SK-N-SH (cell line): ENCODE measurements around the gene KCND3. TPM values are rescaled to one million over a fixed set of nuclear protein-coding genes. Genes with fewer than 3 reads are reported as not detected.

ENCODE experiments used
- CTCF ChIA-PET: fragments of 300-600, 350-600 bp; formaldehyde crosslinking; extraction: SDS; loops from one replicate; lab custom pipeline; 2021; lab: Yijun Ruan, JAX
- POLR2A ChIA-PET: fragments of 350-600 bp; sonication (Branson Sonifier 250); formaldehyde crosslinking; extraction: SDS; loops from one replicate; lab custom pipeline; 2020; ENCODE audit warnings: antibody characterized with exemption, inconsistent platforms; lab: Yijun Ruan, JAX
- DNase-seq: peaks from one replicate; pipeline ENCODE4 v3.0.0; 2012
- H2AFZ ChIP-seq: fragments of 200-600 bp; sonication (generic); 2 replicates; pipeline ENCODE4 v1.8.1; 2016; ENCODE audit warnings: antibody characterized with exemption, mild to moderate bottlenecking, low read depth
- H3F3A ChIP-seq: fragments of 200-600 bp; sonication (generic); replicated peaks from 2 replicates; pipeline ENCODE3; 2016; ENCODE audit warnings: antibody characterized with exemption, mild to moderate bottlenecking; ENCODE audit not compliant: insufficient read depth
- H3K27ac ChIP-seq, 2 experiments: fragments of 200-500 bp in 1 of 2; fragments of 200-600 bp in 1 of 2; sonication (Bioruptor generic) in 1 of 2; sonication (generic), shearing (Covaris generic) in 1 of 2; 2 replicates each; pipeline versions ENCODE4 v1.5.1 to v1.6.1; 2014 to 2016; ENCODE audit warnings: low read depth in 2 of 2, inconsistent platforms in 1 of 2, low read length in 1 of 2, mild to moderate bottlenecking in 1 of 2, mixed read lengths in 1 of 2
- H3K27me3 ChIP-seq: fragments of 200-600 bp; sonication (generic), shearing (Covaris generic); 2 replicates; pipeline ENCODE4 v1.6.1; 2016; ENCODE audit warnings: mixed run types; ENCODE audit not compliant: insufficient read depth
- H3K36me3 ChIP-seq, 2 experiments: fragments of 200-500 bp in 1 of 2; fragments of 200-600 bp in 1 of 2; sonication (Bioruptor generic) in 1 of 2; sonication (generic) in 1 of 2; replicated peaks in 1 of 2; 2 replicates each; pipeline versions ENCODE3 to v1.5.1; 2014 to 2016; ENCODE audit warnings: low read length in 1 of 2, mild to moderate bottlenecking in 1 of 2; ENCODE audit not compliant: insufficient read depth in 2 of 2, control insufficient read depth in 1 of 2
- H3K4me1 ChIP-seq, 2 experiments: fragments of 200-500 bp in 1 of 2; fragments of 200-600 bp in 1 of 2; sonication (Bioruptor generic) in 1 of 2; sonication (generic), shearing (Covaris generic) in 1 of 2; 2 replicates each; pipeline versions ENCODE4 v1.5.1 to v1.6.1; 2014 to 2016; ENCODE audit warnings: low read depth in 1 of 2, low read length in 1 of 2, mixed run types in 1 of 2; ENCODE audit not compliant: insufficient read depth in 2 of 2, control insufficient read depth in 1 of 2
- H3K4me2 ChIP-seq: fragments of 200-600 bp; sonication (generic), shearing (Covaris generic); 2 replicates; pipeline ENCODE4 v1.6.1; 2017; ENCODE audit warnings: mixed run types
- H3K4me3 ChIP-seq, 2 experiments: fragments of 200-500 bp in 1 of 2; fragments of 200-600 bp in 1 of 2; sonication (Bioruptor generic) in 1 of 2; sonication (generic), shearing (Covaris generic) in 1 of 2; 2 replicates each; pipeline versions ENCODE4 v1.5.1 to v1.8.1; 2014 to 2016; ENCODE audit warnings: low read depth in 2 of 2, inconsistent platforms in 1 of 2, low read length in 1 of 2, mild to moderate bottlenecking in 1 of 2, mixed read lengths in 1 of 2, moderate library complexity in 1 of 2
- H3K79me2 ChIP-seq: fragments of 200-600 bp; sonication (generic); 2 replicates; pipeline ENCODE4 v1.8.1; 2017; ENCODE audit warnings: mild to moderate bottlenecking; ENCODE audit not compliant: insufficient read depth
- H3K9ac ChIP-seq: fragments of 200-600 bp; sonication (generic); 2 replicates; pipeline ENCODE4 v1.6.1; 2017; ENCODE audit warnings: mixed run types
- H3K9me2 ChIP-seq: fragments of 200-600 bp; sonication (generic); 2 replicates; pipeline ENCODE4 v1.6.1; 2017; ENCODE audit warnings: mixed run types
- H3K9me3 ChIP-seq: fragments of 200-600 bp; sonication (generic); 2 replicates; pipeline ENCODE4 v1.6.1; 2017; ENCODE audit warnings: mixed run types, mild to moderate bottlenecking, moderate library complexity
- H4K20me1 ChIP-seq: fragments of 200-600 bp; sonication (generic); 2 replicates; pipeline ENCODE4 v1.6.1; 2017; ENCODE audit warnings: mild to moderate bottlenecking, mixed run types; ENCODE audit not compliant: insufficient read depth
- CHD2 ChIP-seq: fragments of 150-350 bp; IDR thresholded peaks from 2 replicates; pipeline ENCODE4 v1.6.1; 2018; ENCODE audit warnings: low read length; ENCODE audit not compliant: partially characterized antibody
- CTCF ChIP-seq: fragments of 200-600 bp; sonication (generic); IDR thresholded peaks from 2 replicates; pipeline ENCODE4 v1.6.1; 2017; ENCODE audit warnings: antibody characterized with exemption, mild to moderate bottlenecking, moderate library complexity
- EP300 ChIP-seq, 2 experiments: IDR thresholded peaks; 2 replicates each; pipeline versions ENCODE4 v1.4.0 to v1.6.1; 2012; ENCODE audit warnings: borderline replicate concordance in 1 of 2, low read depth in 1 of 2, low read length in 1 of 2
- EZH2phosphoT487 ChIP-seq: fragments of 200-600 bp; sonication (generic); IDR thresholded peaks from 2 replicates; pipeline ENCODE4 v1.6.1; 2017; ENCODE audit warnings: low read depth, mixed run types, mild to moderate bottlenecking, antibody characterized with exemption, moderate library complexity, borderline replicate concordance
- FOXJ3 ChIP-seq: sonication (generic); formaldehyde crosslinking; IDR thresholded peaks from 2 replicates; pipeline ENCODE4 v1.5.1; 2020; ENCODE audit warnings: mild to moderate bottlenecking, missing genetic modification reagents
- FOXM1 ChIP-seq: IDR thresholded peaks from 2 replicates; pipeline ENCODE4 v1.4.0; 2012; ENCODE audit warnings: low read depth, mild to moderate bottlenecking
- GATA2 ChIP-seq: sonication (generic); formaldehyde crosslinking; IDR thresholded peaks from 2 replicates; pipeline ENCODE4 v1.5.0; 2020; ENCODE audit warnings: mild to moderate bottlenecking, missing genetic modification reagents
- IRF3 ChIP-seq: fragments of 150-350 bp; IDR thresholded peaks from 2 replicates; pipeline ENCODE4 v1.6.1; 2016; ENCODE audit warnings: mild to moderate bottlenecking, low read depth, low read length
- JUND ChIP-seq: IDR thresholded peaks from 2 replicates; pipeline ENCODE4 v1.4.0; 2012
- NFIC ChIP-seq: IDR thresholded peaks from 2 replicates; pipeline ENCODE4 v1.4.0; 2012; ENCODE audit warnings: borderline replicate concordance
- NRF1 ChIP-seq: IDR thresholded peaks from 2 replicates; pipeline ENCODE4 v1.6.1; 2012; ENCODE audit warnings: low read depth, mild to moderate bottlenecking, low read length
- POLR2AphosphoS5 ChIP-seq: IDR thresholded peaks from 2 replicates; pipeline ENCODE4 v1.6.1; 2012; ENCODE audit warnings: low read depth, low read length
- RAD21 ChIP-seq: IDR thresholded peaks from 2 replicates; pipeline ENCODE4 v1.6.1; 2012; ENCODE audit warnings: mild to moderate bottlenecking, low read length
- RCOR1 ChIP-seq: fragments of 150-350 bp; IDR thresholded peaks from 2 replicates; pipeline ENCODE4 v1.6.1; 2017; ENCODE audit warnings: antibody characterized with exemption, low read length
- RXRA ChIP-seq: IDR thresholded peaks from 2 replicates; pipeline ENCODE4 v1.4.0; 2012; ENCODE audit warnings: low read depth, mild to moderate bottlenecking, borderline replicate concordance
- SMC3 ChIP-seq: IDR thresholded peaks from 2 replicates; pipeline ENCODE4 v1.6.1; 2012; ENCODE audit warnings: low read depth, low read length, improper control_type of control experiment
- TCF12 ChIP-seq: IDR thresholded peaks from 2 replicates; pipeline ENCODE4 v1.4.0; 2012
- ZBTB33 ChIP-seq: IDR thresholded peaks from 2 replicates; pipeline ENCODE4 v1.4.0; 2012; ENCODE audit warnings: low read depth, borderline replicate concordance
- WGBS: methylation state at CpG from one replicate; pipeline ENCODE4 v1.1.6; 2017; ENCODE audit warnings: low lambda C conversion rate; 5-methylcytosine and 5-hydroxymethylcytosine counted together
- polyA plus RNA-seq, 3 experiments: library from polyadenylated mRNA; depleted of rRNA; stranded (reverse); fragments of >200 nt; gene quantifications; 2 replicates each; pipeline ENCODE4 v1.2.3, GENCODE V29; 2012

KCND3 gene
- polyA plus RNA-seq, 1 of the 3 experiments (the other 2 are of a cell fraction): not detected

GRCh38 chr1:111818081-111818480, 171.4 kb downstream of the KCND3 start:
- 54% methylated on average over 4 of the region's 4 CpGs for WGBS
- ChIA-PET POLR2A (no interaction called here), CTCF (no interaction called here)
- Histone ChIP-seq H3K27me3 (no peaks in the 10 kb centered on the region; the same call in 1 of the 2 replicates), H3K4me3 (no peak overlapping the region), H3K36me3 (no peaks in the 10 kb centered on the region), H4K20me1 (no peaks in the 10 kb centered on the region), H3K9ac (no peak overlapping the region), H3K9me3 (no peaks in the 10 kb centered on the region), H2AFZ (no peak overlapping the region), H3K4me1 (no peaks in the 10 kb centered on the region), H3K9me2 (no peaks in the 10 kb centered on the region)
- TF ChIP-seq RAD21 (no peak), RCOR1 (no peak), FOXM1 (no peak), EZH2phosphoT487 (no peak), CTCF (no peak), IRF3 (no peak), ZBTB33 (no peak), TCF12 (no peak), RXRA (no peak)
- TF ChIP-seq, all 33 proteins: peak for 0
- Histone ChIP-seq H3K4me2 (no peak overlapping the region), H3K27ac (no peak overlapping the region), H3F3A (no peaks in the 10 kb centered on the region), H3K79me2 (no peaks in the 10 kb centered on the region)
- no peak for DNase-seq

GRCh38 chr1:111814642-111815041, 174.8 kb downstream of the KCND3 start:
- no peak overlapping the region for H2AFZ ChIP-seq
- ChIA-PET CTCF (no interaction called here), POLR2A (no interaction called here)
- no peaks in the 10 kb centered on the region for H3K36me3 ChIP-seq
- TF ChIP-seq NRF1 (no peak), FOXJ3 (CRISPR knock-in tag) (no peak), SMC3 (no peak), TCF12 (no peak), RCOR1 (no peak), RXRA (no peak), POLR2AphosphoS5 (no peak), EP300 (IDR thresholded peaks at IDR 0.05; ENCODE audit: borderline replicate concordance in 1 of 2, low read depth in 1 of 2, low read length in 1 of 2) (no peak), JUND (no peak), CHD2 (no peak), NFIC (no peak), GATA2 (no peak)
- H4K20me1 ChIP-seq: no peaks in the 10 kb centered on the region
- no peaks in the 10 kb centered on the region for H3F3A ChIP-seq
- H3K27me3 ChIP-seq: no peaks in the 10 kb centered on the region; the same call in 1 of the 2 replicates
- DNase-seq: no peak
- no peaks in the 10 kb centered on the region for H3K9me2 ChIP-seq
- no peak overlapping the region for H3K27ac ChIP-seq
- H3K4me2 ChIP-seq: no peak overlapping the region
- no peak overlapping the region for H3K9ac ChIP-seq
- no peaks in the 10 kb centered on the region for H3K79me2 ChIP-seq
- no peaks in the 10 kb centered on the region for H3K9me3 ChIP-seq
- H3K4me1 ChIP-seq: no peaks in the 10 kb centered on the region
- H3K4me3 ChIP-seq: no peak overlapping the region
- WGBS: 44% methylated on average over 3 of the region's 3 CpGs
